IPS-15b (cell line): ENCODE results near the gene PTPRM.

Source experiments
- H3K27me3 ChIP-seq: one replicate; pipeline ENCODE4 v1.6.1; 2013; ENCODE audit warnings: low read length; ENCODE audit not compliant: control insufficient read depth, insufficient read depth
- H3K36me3 ChIP-seq: one replicate; pipeline ENCODE4 v1.6.1; 2013; ENCODE audit warnings: low read length; ENCODE audit not compliant: control insufficient read depth, insufficient read depth
- H3K4me1 ChIP-seq: one replicate; pipeline ENCODE4 v1.6.1; 2013; ENCODE audit warnings: mild to moderate bottlenecking, low read length; ENCODE audit not compliant: control insufficient read depth, insufficient read depth
- H3K4me3 ChIP-seq: one replicate; pipeline ENCODE4 v1.5.1; 2013; ENCODE audit warnings: low read depth, low read length
- H3K9ac ChIP-seq: one replicate; pipeline ENCODE4 v1.6.1; 2013; ENCODE audit warnings: low read depth, mild to moderate bottlenecking, low read length
- H3K9me3 ChIP-seq: one replicate; pipeline ENCODE4 v1.6.1; 2013; ENCODE audit warnings: mild to moderate bottlenecking, low read length; ENCODE audit not compliant: control insufficient read depth, insufficient read depth

PTPRM gene

GRCh38 chr18:8261651-8262091 is 694.6 kb downstream of the PTPRM start:
- H3K27me3 ChIP-seq: no peaks in the 10 kb centered on the region
- H3K36me3 ChIP-seq: no peaks in the 10 kb centered on the region
- no peak overlapping the region for H3K4me3 ChIP-seq
- no peaks in the 10 kb centered on the region for H3K9me3 ChIP-seq
- no peak overlapping the region for H3K9ac ChIP-seq
- no peaks in the 10 kb centered on the region for H3K4me1 ChIP-seq

- Histone ChIP-seq H3K4me3 (no peak overlapping the region), H3K27me3 (no peaks in the 10 kb centered on the region), H3K36me3 (no peaks in the 10 kb centered on the region)
These were observed 695.1 kb downstream of the PTPRM start for GRCh38 chr18:8262221-8262620.

GRCh38 chr18:8264116-8264515 is 697.0 kb downstream of the PTPRM start:
- no peak overlapping the region for H3K4me3 ChIP-seq
- no peaks in the 10 kb centered on the region for H3K36me3 ChIP-seq
- no peaks in the 10 kb centered on the region for H3K27me3 ChIP-seq
- no peaks in the 10 kb centered on the region for H3K4me1 ChIP-seq
- H3K9me3 ChIP-seq: no peaks in the 10 kb centered on the region
- H3K9ac ChIP-seq: no peak overlapping the region

More at GRCh38 chr18:8262221-8262620, 695.1 kb downstream of the PTPRM start:
- Histone ChIP-seq H3K9ac (no peak overlapping the region), H3K9me3 (no peaks in the 10 kb centered on the region), H3K4me1 (no peaks in the 10 kb centered on the region)

GRCh38 chr18:8264861-8265411 is 697.8 kb downstream of the PTPRM start:
- Histone ChIP-seq H3K4me1 (no peaks in the 10 kb centered on the region), H3K9ac (no peak overlapping the region), H3K27me3 (no peaks in the 10 kb centered on the region), H3K36me3 (no peaks in the 10 kb centered on the region), H3K9me3 (no peaks in the 10 kb centered on the region), H3K4me3 (no peak overlapping the region)

- Histone ChIP-seq H3K27me3 (no peaks in the 10 kb centered on the region), H3K9ac (no peak overlapping the region), H3K36me3 (no peaks in the 10 kb centered on the region), H3K9me3 (no peaks in the 10 kb centered on the region), H3K4me1 (no peaks in the 10 kb centered on the region), H3K4me3 (no peak overlapping the region)
These were observed 705.1 kb downstream of the PTPRM start for GRCh38 chr18:8272254-8272653.

GRCh38 chr18:8274370-8274769 is 707.3 kb downstream of the PTPRM start:
- Histone ChIP-seq H3K9me3 (no peaks in the 10 kb centered on the region), H3K4me1 (no peaks in the 10 kb centered on the region), H3K4me3 (no peak overlapping the region), H3K36me3 (no peaks in the 10 kb centered on the region), H3K27me3 (no peaks in the 10 kb centered on the region), H3K9ac (no peak overlapping the region)

- Histone ChIP-seq H3K4me1 (no peaks in the 10 kb centered on the region), H3K9me3 (no peaks in the 10 kb centered on the region), H3K9ac (no peak overlapping the region), H3K36me3 (no peaks in the 10 kb centered on the region), H3K4me3 (no peak overlapping the region), H3K27me3 (no peaks in the 10 kb centered on the region)
These were observed 709.3 kb downstream of the PTPRM start for GRCh38 chr18:8276406-8276805.

- Histone ChIP-seq H3K9ac (no peak overlapping the region), H3K4me3 (no peak overlapping the region), H3K4me1 (no peaks in the 10 kb centered on the region), H3K36me3 (no peaks in the 10 kb centered on the region), H3K27me3 (no peaks in the 10 kb centered on the region), H3K9me3 (no peaks in the 10 kb centered on the region)
These were observed 710.2 kb downstream of the PTPRM start for GRCh38 chr18:8277270-8277669.

- H3K27me3 ChIP-seq: no peaks in the 10 kb centered on the region
- H3K9ac ChIP-seq: no peak overlapping the region
- H3K9me3 ChIP-seq: no peaks in the 10 kb centered on the region
- H3K36me3 ChIP-seq: no peaks in the 10 kb centered on the region
- H3K4me1 ChIP-seq: no peaks in the 10 kb centered on the region
- no peak overlapping the region for H3K4me3 ChIP-seq
These were observed 712.2 kb downstream of the PTPRM start for GRCh38 chr18:8279346-8279745.

GRCh38 chr18:8279781-8280330 is 712.7 kb downstream of the PTPRM start:
- Histone ChIP-seq H3K4me1 (no peaks in the 10 kb centered on the region), H3K9ac (no peak overlapping the region), H3K9me3 (no peaks in the 10 kb centered on the region), H3K36me3 (no peaks in the 10 kb centered on the region), H3K27me3 (no peaks in the 10 kb centered on the region), H3K4me3 (no peak overlapping the region)

GRCh38 chr18:8283891-8284585 is 716.9 kb downstream of the PTPRM start:
- H3K9ac ChIP-seq: no peak overlapping the region
- no peaks in the 10 kb centered on the region for H3K27me3 ChIP-seq
- no peaks in the 10 kb centered on the region for H3K4me1 ChIP-seq
- H3K36me3 ChIP-seq: no peaks in the 10 kb centered on the region
- H3K9me3 ChIP-seq: no peaks in the 10 kb centered on the region
- no peak overlapping the region for H3K4me3 ChIP-seq

GRCh38 chr18:8286303-8286702 is 719.2 kb downstream of the PTPRM start:
- Histone ChIP-seq H3K27me3 (no peaks in the 10 kb centered on the region), H3K9ac (no peak overlapping the region), H3K9me3 (no peaks in the 10 kb centered on the region), H3K4me3 (no peak overlapping the region), H3K36me3 (no peaks in the 10 kb centered on the region), H3K4me1 (no peaks in the 10 kb centered on the region)
